Measurements from ENCODE around the gene GRK4. TPM values are rescaled to one million over a fixed set of nuclear protein-coding genes. Genes with fewer than 3 reads are reported as not detected.
A peak's percentile ranks its signal among the peaks of the same experiment; 100 is the strongest.
"Not testable (repeated sequence)": the region's sequence is repeated elsewhere in the genome, so short reads cannot be mapped to it uniquely, and the experiment has no call there.

GRK4 gene
- total and polyA plus RNA-seq, 4 donors: 1.0 to 2.2 (median 1.8) TPM

- H3K27ac ChIP-seq (ENCODE audit: low read depth in 1 of 2, low read length in 2 of 2): no peak overlapping the region
Observed at GRCh38 chr4:2937146-2937857, 26.1 kb upstream of the GRK4 start.

GRCh38 chr4:2937986-2938385 lies 25.4 kb upstream of the GRK4 start:
- TF ChIP-seq MAX (IDR thresholded peaks at IDR 0.05): no peak
- TF ChIP-seq YY1 (IDR thresholded peaks at IDR 0.05): no peak
- no peak for TF ChIP-seq SP1 (IDR thresholded peaks at IDR 0.05)
- TF ChIP-seq RAD21 (IDR thresholded peaks at IDR 0.05): no peak
- H3K9me3 ChIP-seq (ENCODE audit: control insufficient read depth in 4 of 4, low read length in 3 of 4): no peaks in the 10 kb centered on the region
- no peak overlapping the region for H3K27ac ChIP-seq (ENCODE audit: low read depth in 1 of 2, low read length in 2 of 2)
- H3K27me3 ChIP-seq (ENCODE audit: control insufficient read depth in 4 of 4, insufficient read depth in 4 of 4, low read length in 3 of 4): no peaks in the 10 kb centered on the region
- peaks cover 9 to 27% (median 19%) of the 10 kb centered on the region in 4 donors for H3K4me1 ChIP-seq (ENCODE audit: control insufficient read depth in 4 of 4, insufficient read depth in 4 of 4, low read length in 3 of 4)
- H3K36me3 ChIP-seq (ENCODE audit: control insufficient read depth in 4 of 4, insufficient read depth in 3 of 4, low read depth in 1 of 4, low read length in 3 of 4): peaks cover 25 to 48% (median 29%) of the 10 kb centered on the region in 4 donors
- H3K4me3 ChIP-seq (ENCODE audit: low read depth in 1 of 3, low read length in 3 of 3): no peak overlapping the region
- 91% methylated on average over 12 of the region's 12 CpGs for WGBS
- H3K9ac ChIP-seq (ENCODE audit: low read depth in 1 of 2, low read length in 2 of 2): no peak overlapping the region
- DNase-seq (ENCODE audit: low spot score): no peak

More at GRCh38 chr4:2937146-2937857, 26.1 kb upstream of the GRK4 start:
- DNase-seq (ENCODE audit: low spot score): no peak
- Histone ChIP-seq H3K4me1 (ENCODE audit: control insufficient read depth in 4 of 4, insufficient read depth in 4 of 4, low read length in 3 of 4) (peaks cover 9 to 29% (median 20%) of the 10 kb centered on the region in 4 donors), H3K36me3 (ENCODE audit: control insufficient read depth in 4 of 4, insufficient read depth in 3 of 4, low read depth in 1 of 4, low read length in 3 of 4) (peaks cover 23 to 44% (median 28%) of the 10 kb centered on the region in 4 donors), H3K9ac (ENCODE audit: low read depth in 1 of 2, low read length in 2 of 2) (no peak overlapping the region), H3K9me3 (ENCODE audit: control insufficient read depth in 4 of 4, low read length in 3 of 4) (no peaks in the 10 kb centered on the region), H3K27me3 (ENCODE audit: control insufficient read depth in 4 of 4, insufficient read depth in 4 of 4, low read length in 3 of 4) (no peaks in the 10 kb centered on the region), H3K4me3 (ENCODE audit: low read depth in 1 of 3, low read length in 3 of 3) (no peak overlapping the region)
- WGBS: 60% methylated on average over 23 of the region's 23 CpGs
- TF ChIP-seq REST (IDR thresholded peaks at IDR 0.05) (no peak), JUND (IDR thresholded peaks at IDR 0.05) (no peak), GABPA (IDR thresholded peaks at IDR 0.05 in 1 of 2, conservative IDR thresholded peaks at IDR 0.05 in 1 of 2) (no peak), RXRA (IDR thresholded peaks at IDR 0.05) (peak in 1 of 2 donors; percentile 15), TAF1 (conservative IDR thresholded peaks at IDR 0.05) (no peak), HNF4A (conservative IDR thresholded peaks at IDR 0.05) (no peak), YY1 (IDR thresholded peaks at IDR 0.05) (no peak)

GRCh38 chr4:2938411-2938810 lies 25.0 kb upstream of the GRK4 start:
- Histone ChIP-seq H3K4me1 (ENCODE audit: control insufficient read depth in 4 of 4, insufficient read depth in 4 of 4, low read length in 3 of 4) (peaks cover 9 to 26% (median 17%) of the 10 kb centered on the region in 4 donors), H3K36me3 (ENCODE audit: control insufficient read depth in 4 of 4, insufficient read depth in 3 of 4, low read depth in 1 of 4, low read length in 3 of 4) (peaks cover 26 to 52% (median 32%) of the 10 kb centered on the region in 4 donors)
- not testable (repeated sequence) for H3K9ac ChIP-seq (ENCODE audit: low read depth in 1 of 2, low read length in 2 of 2); H3K27ac ChIP-seq (ENCODE audit: low read depth in 1 of 2, low read length in 2 of 2); H3K9me3 ChIP-seq (ENCODE audit: control insufficient read depth in 4 of 4, low read length in 3 of 4); DNase-seq (ENCODE audit: low spot score); H3K27me3 ChIP-seq (ENCODE audit: control insufficient read depth in 4 of 4, insufficient read depth in 4 of 4, low read length in 3 of 4); H3K4me3 ChIP-seq (ENCODE audit: low read depth in 1 of 3, low read length in 3 of 3)
- WGBS: 96% methylated on average over 10 of the region's 10 CpGs

Data from liver (tissue), 9 donors.